ENCODE data around the gene IFNL2.

IFNL2 gene

GRCh38 chr19:39293394-39293793 lies 25.2 kb downstream of the IFNL2 start:
- Mint-ChIP-seq H3K27me3 (no peaks in the 10 kb centered on the region), H3K9me3 (no peaks in the 10 kb centered on the region), H3K4me1 (ENCODE audit: low read depth in 2 of 2) (peaks cover 22 to 28% of the 10 kb centered on the region in 2 donors), H3K27ac (no peak overlapping the region), H3K36me3 (ENCODE audit: insufficient read depth) (peaks cover 10% of the 10 kb centered on the region), H3K4me3 (no peak overlapping the region)
- DNase-seq (no peak), ATAC-seq (replicated peaks) (no peak)

- Mint-ChIP-seq H3K4me1 (ENCODE audit: low read depth in 2 of 2) (peaks cover 36 to 50% of the 10 kb centered on the region in 2 donors), H3K27ac (peak within 1 kb of the TSS; percentile 75 to 87), H3K36me3 (ENCODE audit: insufficient read depth) (peaks cover 21% of the 10 kb centered on the region), H3K9me3 (no peaks in the 10 kb centered on the region), H3K27me3 (no peaks in the 10 kb centered on the region), H3K4me3 (peak within 1 kb of the TSS in 1 of 2 donors; percentile 54)
- no peak for DNase-seq
- no peak for ATAC-seq (replicated peaks)
These were observed 28.0 kb downstream of the IFNL2 start, which contains the start of gene IFNL1 for GRCh38 chr19:39296055-39296645. Gene IFNL1 (plus strand): TSS chr19:39296407. CDS start chr19:39296422, 15 bp downstream.

GRCh38 chr19:39296906-39297305 lies 28.7 kb downstream of the IFNL2 start:
- peak overlapping the region; percentile 75 to 87 for H3K27ac Mint-ChIP-seq
- ATAC-seq (replicated peaks) = no peak

GRCh38 chr19:39297931-39298634 lies 29.9 kb downstream of the IFNL2 start:
- H3K36me3 Mint-ChIP-seq (ENCODE audit: insufficient read depth) = peaks cover 21% of the 10 kb centered on the region
- no peaks in the 10 kb centered on the region for H3K9me3 Mint-ChIP-seq
- H3K27me3 Mint-ChIP-seq = no peaks in the 10 kb centered on the region
- ATAC-seq (replicated peaks) = peak; percentile 90
- peaks cover 38 to 50% of the 10 kb centered on the region in 2 donors for H3K4me1 Mint-ChIP-seq (ENCODE audit: low read depth in 2 of 2)
- peak; percentile 77 to 81 (median 78) for DNase-seq
- peak overlapping the region; percentile 75 to 81 for H3K4me3 Mint-ChIP-seq
- peak overlapping the region; percentile 69 to 87 for H3K27ac Mint-ChIP-seq

More at GRCh38 chr19:39296906-39297305, 28.7 kb downstream of the IFNL2 start:
- H3K36me3 Mint-ChIP-seq (ENCODE audit: insufficient read depth) = peaks cover 21% of the 10 kb centered on the region
- no peaks in the 10 kb centered on the region for H3K9me3 Mint-ChIP-seq
- no peaks in the 10 kb centered on the region for H3K27me3 Mint-ChIP-seq
- peak overlapping the region in 1 of 2 donors; percentile 54 for H3K4me3 Mint-ChIP-seq
- H3K4me1 Mint-ChIP-seq (ENCODE audit: low read depth in 2 of 2) = peaks cover 36 to 50% of the 10 kb centered on the region in 2 donors
- DNase-seq = no peak

- peaks cover 37 to 47% of the 10 kb centered on the region in 2 donors for H3K4me1 Mint-ChIP-seq (ENCODE audit: low read depth in 2 of 2)
- ATAC-seq (replicated peaks) (peak; percentile 51), DNase-seq (peak in 2 of 3 experiments; percentile 23 to 26)
- no peaks in the 10 kb centered on the region for H3K27me3 Mint-ChIP-seq
- H3K27ac Mint-ChIP-seq = peak overlapping the region; percentile 71 to 87
- H3K4me3 Mint-ChIP-seq = peak overlapping the region; percentile 64 to 81
- H3K36me3 Mint-ChIP-seq (ENCODE audit: insufficient read depth) = peaks cover 21% of the 10 kb centered on the region
- H3K9me3 Mint-ChIP-seq = no peaks in the 10 kb centered on the region
These were observed 31.2 kb downstream of the IFNL2 start for GRCh38 chr19:39299404-39299803.

- ATAC-seq (replicated peaks) (no peak), DNase-seq (no peak)
- H3K4me3 Mint-ChIP-seq = peak overlapping the region; percentile 64 to 81
- peaks cover 37 to 46% of the 10 kb centered on the region in 2 donors for H3K4me1 Mint-ChIP-seq (ENCODE audit: low read depth in 2 of 2)
- H3K9me3 Mint-ChIP-seq = no peaks in the 10 kb centered on the region
- H3K36me3 Mint-ChIP-seq (ENCODE audit: insufficient read depth) = peaks cover 21% of the 10 kb centered on the region
- peak overlapping the region; percentile 71 to 87 for H3K27ac Mint-ChIP-seq
- no peaks in the 10 kb centered on the region for H3K27me3 Mint-ChIP-seq
These were observed 31.6 kb downstream of the IFNL2 start for GRCh38 chr19:39299832-39300231.

GRCh38 chr19:39301021-39301420 lies 32.8 kb downstream of the IFNL2 start:
- Mint-ChIP-seq H3K4me3 (no peak overlapping the region), H3K27ac (peak overlapping the region in 1 of 2 donors; percentile 16), H3K27me3 (no peaks in the 10 kb centered on the region), H3K36me3 (ENCODE audit: insufficient read depth) (peaks cover 21% of the 10 kb centered on the region), H3K4me1 (ENCODE audit: low read depth in 2 of 2) (peaks cover 38 to 45% of the 10 kb centered on the region in 2 donors), H3K9me3 (no peaks in the 10 kb centered on the region)
- DNase-seq (no peak), ATAC-seq (replicated peaks) (no peak)

GRCh38 chr19:39301562-39301961 lies 33.4 kb downstream of the IFNL2 start:
- ATAC-seq (replicated peaks) = no peak
- Mint-ChIP-seq H3K27me3 (no peaks in the 10 kb centered on the region), H3K4me3 (no peak overlapping the region), H3K36me3 (ENCODE audit: insufficient read depth) (peaks cover 21% of the 10 kb centered on the region), H3K4me1 (ENCODE audit: low read depth in 2 of 2) (peaks cover 34 to 39% of the 10 kb centered on the region in 2 donors), H3K9me3 (no peaks in the 10 kb centered on the region), H3K27ac (peak overlapping the region in 1 of 2 donors; percentile 16)
- no peak for DNase-seq

- no peak for DNase-seq
- no peak overlapping the region for H3K27ac Mint-ChIP-seq
These were observed 35.4 kb downstream of the IFNL2 start for GRCh38 chr19:39303373-39304184.

GRCh38 chr19:39304185-39304513 lies 36.0 kb downstream of the IFNL2 start:
- H3K36me3 Mint-ChIP-seq (ENCODE audit: insufficient read depth) = peaks cover 4% of the 10 kb centered on the region
- H3K4me3 Mint-ChIP-seq = no peak overlapping the region
- no peak for ATAC-seq (replicated peaks)
- no peaks in the 10 kb centered on the region for H3K27me3 Mint-ChIP-seq
- H3K4me1 Mint-ChIP-seq (ENCODE audit: low read depth in 2 of 2) = peaks cover 20 to 23% of the 10 kb centered on the region in 2 donors
- no peak overlapping the region for H3K27ac Mint-ChIP-seq
- DNase-seq = no peak
- no peaks in the 10 kb centered on the region for H3K9me3 Mint-ChIP-seq

More at GRCh38 chr19:39303373-39304184, 35.4 kb downstream of the IFNL2 start:
- no peak overlapping the region for H3K4me3 Mint-ChIP-seq
- no peak for ATAC-seq (replicated peaks)
- H3K27me3 Mint-ChIP-seq = no peaks in the 10 kb centered on the region
- H3K4me1 Mint-ChIP-seq (ENCODE audit: low read depth in 2 of 2) = peaks cover 17 to 20% of the 10 kb centered on the region in 2 donors
- H3K36me3 Mint-ChIP-seq (ENCODE audit: insufficient read depth) = peaks cover 9% of the 10 kb centered on the region
- no peaks in the 10 kb centered on the region for H3K9me3 Mint-ChIP-seq

GRCh38 chr19:39304701-39305571 lies 36.7 kb downstream of the IFNL2 start:
- ATAC-seq (replicated peaks) (no peak), DNase-seq (no peak)
- Mint-ChIP-seq H3K27ac (peak overlapping the region; percentile 38 to 75), H3K36me3 (ENCODE audit: insufficient read depth) (peaks cover 6% of the 10 kb centered on the region), H3K4me3 (no peak overlapping the region), H3K9me3 (no peaks in the 10 kb centered on the region), H3K4me1 (ENCODE audit: low read depth in 2 of 2) (peaks cover 16 to 20% of the 10 kb centered on the region in 2 donors), H3K27me3 (no peaks in the 10 kb centered on the region)

- DNase-seq (no peak), ATAC-seq (replicated peaks) (no peak)
- H3K9me3 Mint-ChIP-seq = no peaks in the 10 kb centered on the region
- no peak overlapping the region for H3K4me3 Mint-ChIP-seq
- H3K27me3 Mint-ChIP-seq = no peaks in the 10 kb centered on the region
- no peak overlapping the region for H3K27ac Mint-ChIP-seq
- peaks cover 9% of the 10 kb centered on the region for H3K36me3 Mint-ChIP-seq (ENCODE audit: insufficient read depth)
- peaks cover 17 to 24% of the 10 kb centered on the region in 2 donors for H3K4me1 Mint-ChIP-seq (ENCODE audit: low read depth in 2 of 2)
These were observed 37.9 kb downstream of the IFNL2 start for GRCh38 chr19:39306075-39306474.
